ENCODE results near the gene GNLY.

The GNLY gene

DNA sequence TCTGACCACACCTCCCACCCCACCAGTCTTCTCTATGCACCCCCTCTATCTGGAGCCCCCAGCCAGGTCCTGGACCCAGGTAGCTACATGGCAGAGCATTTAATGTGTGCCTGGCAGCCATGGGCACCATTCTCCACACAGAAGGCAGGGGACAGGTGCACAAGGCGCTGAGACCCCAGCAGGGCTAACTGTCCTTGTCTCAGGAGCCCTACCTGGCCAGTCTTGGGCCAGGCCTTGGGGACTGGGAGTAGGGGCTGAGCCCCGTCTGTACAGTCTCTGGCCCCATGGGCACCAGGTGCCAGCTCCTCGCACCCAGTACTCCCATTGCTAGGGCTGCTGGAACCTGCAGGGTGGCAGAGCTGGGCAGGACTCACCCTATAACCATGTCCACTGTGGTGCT lies 2.9 kb downstream of the GNLY start:
- no peaks in the 10 kb centered on the region for H3K9me3 ChIP-seq (ENCODE audit: low read length)
- H3K27ac ChIP-seq (ENCODE audit: low read depth, low read length, poor library complexity, severe bottlenecking) = no peak overlapping the region
- H3K4me3 ChIP-seq (ENCODE audit: low read depth, low read length, poor library complexity, severe bottlenecking) = no peak overlapping the region
- no peaks in the 10 kb centered on the region for H3K9me2 ChIP-seq (ENCODE audit: low read depth, low read length)
- H3K4me2 ChIP-seq (ENCODE audit: low read length) = no peak overlapping the region
- no peaks in the 10 kb centered on the region for H3K27me3 ChIP-seq (ENCODE audit: insufficient read depth, low read length)
- no peaks in the 10 kb centered on the region for H3K79me2 ChIP-seq (ENCODE audit: insufficient read depth, low read length)
- no peaks in the 10 kb centered on the region for H3K4me1 ChIP-seq (ENCODE audit: insufficient read depth, low read length, severe bottlenecking)
- no peak overlapping the region for H3K9ac ChIP-seq (ENCODE audit: low read length)
- no peak overlapping the region for H2AFZ ChIP-seq (ENCODE audit: low read length)
- no peaks in the 10 kb centered on the region for H3F3A ChIP-seq (ENCODE audit: insufficient read depth, low read length)
- no peaks in the 10 kb centered on the region for H3K36me3 ChIP-seq (ENCODE audit: insufficient read depth, low read length)
- TF ChIP-seq, protein P1, sequence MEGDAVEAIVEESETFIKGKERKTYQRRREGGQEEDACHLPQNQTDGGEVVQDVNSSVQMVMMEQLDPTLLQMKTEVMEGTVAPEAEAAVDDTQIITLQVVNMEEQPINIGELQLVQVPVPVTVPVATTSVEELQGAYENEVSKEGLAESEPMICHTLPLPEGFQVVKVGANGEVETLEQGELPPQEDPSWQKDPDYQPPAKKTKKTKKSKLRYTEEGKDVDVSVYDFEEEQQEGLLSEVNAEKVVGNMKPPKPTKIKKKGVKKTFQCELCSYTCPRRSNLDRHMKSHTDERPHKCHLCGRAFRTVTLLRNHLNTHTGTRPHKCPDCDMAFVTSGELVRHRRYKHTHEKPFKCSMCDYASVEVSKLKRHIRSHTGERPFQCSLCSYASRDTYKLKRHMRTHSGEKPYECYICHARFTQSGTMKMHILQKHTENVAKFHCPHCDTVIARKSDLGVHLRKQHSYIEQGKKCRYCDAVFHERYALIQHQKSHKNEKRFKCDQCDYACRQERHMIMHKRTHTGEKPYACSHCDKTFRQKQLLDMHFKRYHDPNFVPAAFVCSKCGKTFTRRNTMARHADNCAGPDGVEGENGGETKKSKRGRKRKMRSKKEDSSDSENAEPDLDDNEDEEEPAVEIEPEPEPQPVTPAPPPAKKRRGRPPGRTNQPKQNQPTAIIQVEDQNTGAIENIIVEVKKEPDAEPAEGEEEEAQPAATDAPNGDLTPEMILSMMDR (IDR thresholded peaks at IDR 0.05; ENCODE audit: low read length) = no peak
- TF ChIP-seq EZH2 (IDR thresholded peaks at IDR 0.05; ENCODE audit: borderline replicate concordance, low read length) = no peak
- H4K20me1 ChIP-seq (ENCODE audit: insufficient read depth, low read length) = no peaks in the 10 kb centered on the region

DNA sequence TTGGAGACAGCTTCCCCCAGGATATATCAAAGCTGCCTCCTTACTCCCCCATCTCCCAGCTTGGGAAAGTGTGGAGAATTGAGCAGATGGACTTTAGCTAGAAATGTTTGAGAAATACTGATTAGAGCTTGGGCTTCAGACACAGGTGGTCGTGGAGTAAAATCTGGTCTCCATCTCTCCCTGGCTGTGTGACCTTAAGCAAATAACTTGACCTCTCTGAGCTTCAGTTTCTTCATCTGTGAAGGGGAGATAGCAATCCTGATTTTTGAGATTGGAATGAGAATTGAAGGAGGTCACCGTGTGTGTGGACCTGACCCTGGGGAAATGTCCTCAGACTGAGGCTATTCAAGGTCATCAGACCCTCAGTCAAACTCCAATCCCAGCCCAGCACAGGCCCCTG lies 3.6 kb downstream of the GNLY start:
- H3K27me3 ChIP-seq (ENCODE audit: insufficient read depth, low read length) = no peaks in the 10 kb centered on the region
- no peak overlapping the region for H2AFZ ChIP-seq (ENCODE audit: low read length)
- no peak overlapping the region for H3K27ac ChIP-seq (ENCODE audit: low read depth, low read length, poor library complexity, severe bottlenecking)
- H3K4me1 ChIP-seq (ENCODE audit: insufficient read depth, low read length, severe bottlenecking) = no peaks in the 10 kb centered on the region
- H3K4me3 ChIP-seq (ENCODE audit: low read depth, low read length, poor library complexity, severe bottlenecking) = no peak overlapping the region
- no peaks in the 10 kb centered on the region for H3F3A ChIP-seq (ENCODE audit: insufficient read depth, low read length)
- H3K4me2 ChIP-seq (ENCODE audit: low read length) = no peak overlapping the region
- no peaks in the 10 kb centered on the region for H4K20me1 ChIP-seq (ENCODE audit: insufficient read depth, low read length)
- no peaks in the 10 kb centered on the region for H3K9me2 ChIP-seq (ENCODE audit: low read depth, low read length)
- H3K79me2 ChIP-seq (ENCODE audit: insufficient read depth, low read length) = no peaks in the 10 kb centered on the region
- TF ChIP-seq, protein P1 (IDR thresholded peaks at IDR 0.05; ENCODE audit: low read length) = no peak
- no peak for TF ChIP-seq EZH2 (IDR thresholded peaks at IDR 0.05; ENCODE audit: borderline replicate concordance, low read length)
- no peaks in the 10 kb centered on the region for H3K9me3 ChIP-seq (ENCODE audit: low read length)
- H3K36me3 ChIP-seq (ENCODE audit: insufficient read depth, low read length) = no peaks in the 10 kb centered on the region
- H3K9ac ChIP-seq (ENCODE audit: low read length) = no peak overlapping the region

DNA sequence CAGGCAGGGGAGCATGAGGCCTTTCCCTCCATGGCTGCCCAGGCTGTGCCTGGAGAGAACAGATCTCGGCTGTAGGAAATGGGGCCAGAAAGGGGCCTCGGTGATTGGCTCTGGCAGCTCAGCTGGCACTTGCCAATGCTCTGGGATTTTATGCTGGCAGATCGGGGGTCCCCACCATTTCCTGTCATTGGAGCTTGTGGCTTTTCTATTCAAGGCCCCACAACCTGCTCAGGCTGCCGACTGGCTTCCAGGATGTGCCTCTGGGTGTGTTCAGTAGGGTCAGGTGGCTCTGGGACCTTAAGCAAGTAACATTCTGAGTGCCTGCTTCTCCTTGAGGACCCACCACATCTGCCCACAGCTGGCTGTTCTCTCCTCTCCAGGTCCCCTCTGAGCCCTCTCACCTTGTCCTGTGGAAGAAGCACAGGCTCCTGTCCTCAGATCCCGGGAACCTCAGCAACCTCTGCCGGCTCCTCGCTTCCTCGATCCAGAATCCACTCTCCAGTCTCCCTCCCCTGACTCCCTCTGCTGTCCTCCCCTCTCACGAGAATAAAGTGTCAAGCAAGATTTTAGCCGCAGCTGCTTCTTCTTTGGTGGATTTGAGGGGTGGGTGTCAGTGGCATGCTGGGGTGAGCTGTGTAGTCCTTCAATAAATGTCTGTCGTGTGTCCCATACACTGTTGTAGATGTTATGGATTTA lies 4.2 kb downstream of the GNLY start:
- no peak overlapping the region for H3K4me2 ChIP-seq (ENCODE audit: low read length)
- no peaks in the 10 kb centered on the region for H3F3A ChIP-seq (ENCODE audit: insufficient read depth, low read length)
- TF ChIP-seq, protein P1 (IDR thresholded peaks at IDR 0.05; ENCODE audit: low read length) = no peak
- no peak for TF ChIP-seq EZH2 (IDR thresholded peaks at IDR 0.05; ENCODE audit: borderline replicate concordance, low read length)
- no peaks in the 10 kb centered on the region for H3K4me1 ChIP-seq (ENCODE audit: insufficient read depth, low read length, severe bottlenecking)
- no peak overlapping the region for H3K27ac ChIP-seq (ENCODE audit: low read depth, low read length, poor library complexity, severe bottlenecking)
- no peak overlapping the region for H3K4me3 ChIP-seq (ENCODE audit: low read depth, low read length, poor library complexity, severe bottlenecking)
- H4K20me1 ChIP-seq (ENCODE audit: insufficient read depth, low read length) = no peaks in the 10 kb centered on the region
- no peak overlapping the region for H2AFZ ChIP-seq (ENCODE audit: low read length)
- no peaks in the 10 kb centered on the region for H3K36me3 ChIP-seq (ENCODE audit: insufficient read depth, low read length)
- H3K27me3 ChIP-seq (ENCODE audit: insufficient read depth, low read length) = no peaks in the 10 kb centered on the region
- no peak overlapping the region for H3K9ac ChIP-seq (ENCODE audit: low read length)
- no peaks in the 10 kb centered on the region for H3K9me3 ChIP-seq (ENCODE audit: low read length)
- no peaks in the 10 kb centered on the region for H3K79me2 ChIP-seq (ENCODE audit: insufficient read depth, low read length)
- H3K9me2 ChIP-seq (ENCODE audit: low read depth, low read length) = no peaks in the 10 kb centered on the region

All from OCI-LY1 (cell line).